ENCODE results near the gene KCNQ1.
A peak's percentile ranks its signal among the peaks of the same experiment; 100 is the strongest.

Gene KCNQ1

DNA sequence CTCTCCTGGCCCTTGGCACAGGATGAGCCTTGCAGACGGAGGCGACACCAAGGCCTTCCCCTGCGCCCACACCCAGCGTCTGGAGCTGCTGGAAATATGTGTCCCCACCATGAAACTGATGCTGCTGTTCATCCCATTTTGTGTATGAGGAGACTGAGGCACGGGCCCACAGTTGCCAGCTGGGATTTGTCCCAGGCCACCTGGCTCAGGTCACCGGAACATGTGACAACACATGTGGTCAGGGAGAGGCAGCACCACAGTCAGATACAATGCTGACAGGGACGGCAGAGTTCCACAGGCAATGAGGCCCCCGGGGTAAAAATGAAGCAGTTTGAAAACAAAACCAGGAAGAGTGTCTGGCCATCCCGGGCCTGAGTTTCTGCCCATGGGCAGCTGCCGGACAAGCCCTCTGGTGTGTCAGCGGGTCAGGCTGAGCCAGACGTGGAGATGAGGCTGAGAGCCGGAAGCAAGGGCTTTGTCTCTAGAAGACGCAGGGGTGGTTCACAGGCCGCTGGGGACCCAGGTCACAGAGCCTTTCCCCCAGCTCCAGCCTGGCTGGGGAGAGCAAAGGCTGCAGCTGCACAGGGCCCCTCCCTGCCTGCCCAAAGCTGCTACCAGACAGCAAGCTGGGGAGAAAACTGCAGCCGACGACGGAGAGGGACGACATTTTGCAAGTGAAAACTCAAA is 360.0 kb downstream of the KCNQ1 start:
- DNase-seq, result no peak

DNA sequence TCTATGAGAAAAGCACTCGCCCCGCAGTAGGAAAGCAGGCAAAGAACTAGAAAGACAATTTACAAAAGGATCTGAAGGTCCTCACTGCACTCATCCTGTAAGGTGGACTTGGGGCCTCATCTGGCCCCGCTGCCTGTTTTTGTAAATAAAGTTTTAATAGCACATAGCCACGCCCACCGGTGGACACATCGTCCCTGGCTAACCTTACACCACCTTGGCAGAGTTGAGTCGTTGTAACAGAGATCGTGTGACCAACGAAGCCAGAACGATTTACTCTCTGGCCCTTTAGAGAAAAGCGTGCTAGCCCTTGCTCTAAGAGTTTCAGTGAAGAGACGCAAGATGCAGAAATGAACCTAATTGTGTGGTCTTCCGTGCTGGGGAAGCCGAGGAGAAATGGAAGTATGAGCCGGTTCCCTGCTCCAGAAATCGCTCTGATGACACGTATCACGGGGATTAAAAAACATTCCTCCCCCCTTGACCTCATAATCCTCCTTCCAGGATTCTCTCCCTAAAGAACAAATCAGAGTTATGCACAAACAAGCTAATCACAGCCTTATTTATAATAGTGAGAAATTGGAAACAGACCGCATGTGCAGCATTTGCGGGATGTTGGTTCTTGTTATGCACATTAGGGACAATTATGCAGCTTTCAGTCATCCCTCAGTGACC is 360.7 kb downstream of the KCNQ1 start:
- no peak for DNase-seq

DNA sequence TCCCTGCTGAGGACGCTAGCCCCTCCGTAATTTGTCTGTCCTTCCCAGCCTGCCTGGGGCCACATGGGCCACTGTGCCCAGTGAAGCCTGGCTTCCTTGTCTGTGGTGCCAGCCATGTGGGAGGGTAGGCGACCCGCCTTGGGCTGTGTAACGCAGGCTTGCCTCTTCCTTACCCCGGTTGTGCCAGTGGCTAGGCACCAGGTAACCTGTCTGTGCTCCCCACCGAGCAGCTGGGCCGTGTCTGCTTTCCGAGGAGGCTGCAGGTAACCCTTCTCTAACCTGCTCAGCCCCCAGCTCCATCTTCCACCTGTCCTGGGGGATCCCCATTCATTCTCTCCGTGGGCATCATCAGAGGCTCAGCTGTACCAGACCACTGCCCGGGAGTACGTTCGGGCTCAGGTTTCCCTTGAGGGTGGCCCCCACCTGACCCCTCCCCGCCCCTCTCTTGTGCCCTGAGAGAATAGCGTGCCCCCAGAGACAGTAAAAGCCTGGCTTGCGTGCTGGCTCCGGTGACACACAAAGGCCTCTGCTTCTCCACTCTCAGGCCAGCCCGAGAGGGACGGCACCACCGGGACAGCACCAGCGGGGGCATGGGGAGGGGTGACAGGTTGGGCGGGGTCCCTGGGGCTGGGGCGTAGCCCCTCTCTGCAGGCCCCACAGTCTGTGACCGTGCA is 361.7 kb downstream of the KCNQ1 start:
- DNase-seq, result no peak

DNA sequence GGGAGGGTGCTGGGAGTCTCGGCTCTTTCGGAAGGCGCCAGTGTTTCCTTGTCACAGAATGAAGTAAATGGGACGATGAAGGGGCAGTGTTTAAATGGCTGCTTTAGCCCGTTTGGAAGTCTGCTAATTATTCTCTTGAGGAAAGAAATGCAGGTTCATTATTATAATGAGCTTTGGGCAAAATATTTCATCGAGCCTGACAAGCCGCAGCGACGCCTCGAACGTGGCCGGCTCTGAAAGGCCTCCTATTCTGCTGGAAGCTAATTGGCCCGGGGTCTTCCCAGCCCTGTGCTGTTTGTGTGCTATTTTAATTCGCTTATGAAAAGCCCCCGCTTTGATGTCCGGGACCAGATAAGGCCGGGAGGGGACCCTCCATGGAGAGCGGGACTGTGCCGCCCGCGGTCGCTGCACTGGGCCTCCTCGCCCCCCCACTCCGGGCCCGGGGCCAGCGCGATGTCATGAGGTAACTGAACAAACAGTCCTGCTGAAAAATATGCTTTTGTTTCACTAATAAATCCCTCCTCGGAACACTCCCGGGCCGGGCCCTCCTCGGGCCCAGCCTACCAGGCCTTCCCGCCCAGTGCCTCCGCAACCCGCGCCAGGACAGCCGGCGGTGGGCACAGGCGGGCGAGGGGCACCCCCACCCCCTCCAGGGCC is 362.3 kb downstream of the KCNQ1 start:
- peak; percentile 31 for DNase-seq

DNA sequence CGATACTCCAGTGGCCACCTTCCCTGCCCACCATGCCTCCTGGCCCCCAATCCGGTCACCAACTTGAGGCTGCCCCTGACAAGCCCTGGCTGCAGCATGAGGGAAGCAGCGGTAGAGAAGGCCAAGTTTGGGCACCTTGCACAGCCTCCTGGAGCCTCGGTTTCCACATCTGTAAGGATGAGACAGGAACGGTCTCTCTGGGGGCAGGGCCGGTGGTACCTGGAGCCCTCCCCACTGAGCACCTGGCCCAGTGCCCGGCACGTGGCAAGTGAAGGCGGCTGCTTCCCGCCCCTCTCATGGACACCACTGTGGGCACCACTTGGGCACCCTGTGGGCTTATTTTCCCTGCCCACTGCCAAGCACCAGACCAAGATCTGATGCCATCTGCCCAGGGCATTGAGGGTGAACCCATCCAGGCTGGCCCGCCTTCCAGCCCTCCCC is 363.0 kb downstream of the KCNQ1 start:
- no peak for DNase-seq

DNA sequence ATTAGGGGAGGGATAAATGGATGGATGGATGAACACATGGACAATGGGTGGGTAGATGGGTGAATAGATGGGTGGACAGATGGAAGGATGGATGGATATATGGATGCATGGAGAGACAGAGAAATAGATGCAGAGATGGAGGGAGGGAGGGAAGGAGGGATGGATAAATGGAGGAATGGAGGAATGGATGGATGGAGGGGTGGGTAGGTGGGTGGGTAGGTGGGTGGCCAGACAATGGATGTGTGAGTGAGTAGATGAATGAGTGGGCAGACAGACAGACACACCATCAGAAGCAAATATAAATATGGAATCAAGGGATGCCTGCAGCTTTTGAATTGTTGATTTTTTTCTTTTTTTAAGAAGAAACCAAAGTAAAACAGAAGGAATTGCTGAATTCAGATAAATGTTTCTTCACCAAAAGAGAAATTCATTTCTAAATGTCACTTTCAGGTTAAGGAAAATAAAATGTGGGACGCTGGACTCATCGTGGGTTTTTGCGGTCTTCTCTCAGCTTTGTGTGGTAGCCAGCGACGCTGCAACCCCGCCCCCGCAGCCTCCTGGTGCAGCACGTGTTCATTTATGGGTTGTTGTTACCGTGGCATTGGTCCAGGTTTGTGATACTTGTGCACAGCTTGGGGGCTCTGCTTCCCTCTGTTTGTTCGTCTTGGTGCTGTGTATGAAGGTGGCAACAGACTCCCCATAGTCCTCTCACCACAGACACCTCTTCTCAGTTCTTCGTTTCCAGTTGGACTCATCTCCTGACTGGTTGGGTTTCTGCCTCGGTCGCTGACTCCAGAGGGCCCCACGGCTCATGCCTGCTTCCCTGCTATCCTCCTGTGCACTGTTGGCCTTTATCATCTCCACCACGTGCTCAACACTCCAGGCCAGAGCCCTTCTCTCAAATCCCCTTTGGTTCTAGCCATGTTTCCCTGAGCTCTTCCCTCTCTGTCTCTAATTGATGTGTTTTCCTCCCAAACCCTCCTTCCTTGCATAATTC is 364.3 kb downstream of the KCNQ1 start:
- no peak for DNase-seq

DNA sequence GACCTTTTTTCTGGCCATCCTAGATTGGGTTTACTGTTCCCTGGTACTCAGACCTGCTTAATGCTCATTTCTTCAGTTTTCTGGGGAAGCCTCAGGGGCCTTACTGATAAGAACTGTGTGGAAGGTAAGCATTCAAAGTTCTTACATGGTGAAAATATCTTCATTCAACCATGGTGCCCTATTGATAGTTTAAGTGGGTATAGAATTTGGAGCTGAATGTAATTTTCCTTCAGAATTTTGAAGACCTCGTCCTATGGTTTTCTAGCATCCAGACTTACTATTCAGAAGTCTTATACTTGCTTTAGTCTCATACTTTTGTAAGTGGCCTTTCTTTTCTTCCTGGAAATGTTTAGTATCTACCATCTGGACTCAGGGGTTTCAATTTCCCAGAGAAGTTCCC is 365.0 kb downstream of the KCNQ1 start:
- DNase-seq, result no peak

DNA sequence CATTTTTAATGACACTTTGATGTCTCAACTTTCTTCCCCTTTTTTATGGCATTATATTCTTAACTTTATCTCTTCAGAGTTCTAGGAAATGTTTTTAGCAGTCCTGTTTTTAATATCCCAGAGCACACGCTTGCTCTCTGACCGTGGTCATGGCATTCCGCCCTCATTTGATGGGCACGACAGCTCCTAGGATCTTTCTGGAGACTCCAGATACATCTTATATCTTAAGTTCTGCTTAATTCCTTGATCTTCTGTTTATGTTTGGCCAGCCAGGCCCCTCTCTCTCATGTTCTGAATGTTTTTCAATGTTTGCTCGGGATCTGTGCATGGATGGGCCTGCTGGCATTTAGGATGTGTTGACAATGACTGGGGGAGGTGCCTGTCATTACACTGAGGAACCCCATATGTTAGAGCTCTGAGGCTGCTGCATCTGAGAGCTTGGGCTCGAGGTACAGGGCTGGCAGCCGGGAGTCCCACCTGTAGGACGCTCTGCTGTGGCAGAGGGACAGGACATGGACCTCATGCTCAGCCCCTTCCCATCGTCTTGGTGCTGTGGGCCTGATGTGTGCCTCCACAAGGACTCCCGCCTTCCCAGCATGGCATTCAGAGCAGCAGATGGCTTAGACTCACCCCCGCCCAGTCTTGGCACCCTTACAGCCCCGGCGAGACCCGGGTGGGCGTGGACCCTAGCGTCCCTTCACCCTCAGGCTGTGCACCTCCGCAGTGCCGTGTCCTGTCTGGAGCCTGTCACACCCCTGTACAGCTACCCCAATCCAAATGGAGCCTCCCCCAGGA is 365.8 kb downstream of the KCNQ1 start:
- no peak for DNase-seq

DNA sequence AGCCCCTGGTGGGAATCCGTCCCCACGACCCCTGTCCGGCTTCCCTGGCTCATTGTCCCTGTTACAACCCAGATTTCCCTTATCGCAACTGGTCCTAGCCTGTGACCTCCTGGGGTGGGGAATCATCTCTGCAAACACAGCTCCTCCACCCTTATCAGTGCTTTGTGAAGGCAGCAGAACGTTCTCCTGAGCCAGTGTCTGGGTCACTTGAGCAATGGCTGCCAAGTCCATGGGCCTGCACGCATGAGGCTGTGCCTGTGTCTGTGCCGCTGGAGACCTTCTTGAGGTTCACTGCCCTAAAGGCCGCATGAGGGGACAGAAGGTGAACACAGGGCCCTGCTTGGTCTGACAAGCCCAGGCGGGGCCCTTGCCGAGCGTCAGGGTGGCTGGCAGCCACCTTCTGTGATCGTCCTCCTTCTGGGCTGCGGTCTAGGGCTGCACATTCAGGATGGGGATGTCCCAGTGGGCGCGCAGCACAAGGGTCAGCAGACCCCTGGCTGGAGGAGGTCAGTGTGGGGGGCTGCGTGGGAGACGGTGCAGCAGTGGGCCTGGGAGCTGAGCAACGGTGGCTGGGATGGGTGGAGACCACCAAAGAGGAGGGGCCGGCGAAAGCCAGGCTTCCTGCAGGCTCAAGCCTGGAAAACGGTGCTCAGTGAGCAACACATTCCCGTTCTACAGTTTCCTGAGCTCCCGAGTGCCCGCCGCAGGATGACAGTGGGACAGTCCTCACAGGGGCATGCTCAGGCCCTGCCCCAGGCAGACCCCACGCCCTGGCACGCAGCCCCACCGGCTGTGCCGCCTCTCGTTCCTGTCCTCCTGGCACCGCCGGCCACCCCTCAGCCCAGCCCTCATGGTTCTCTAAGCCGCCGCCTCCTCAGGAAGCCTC is 366.6 kb downstream of the KCNQ1 start:
- no peak for DNase-seq

DNA sequence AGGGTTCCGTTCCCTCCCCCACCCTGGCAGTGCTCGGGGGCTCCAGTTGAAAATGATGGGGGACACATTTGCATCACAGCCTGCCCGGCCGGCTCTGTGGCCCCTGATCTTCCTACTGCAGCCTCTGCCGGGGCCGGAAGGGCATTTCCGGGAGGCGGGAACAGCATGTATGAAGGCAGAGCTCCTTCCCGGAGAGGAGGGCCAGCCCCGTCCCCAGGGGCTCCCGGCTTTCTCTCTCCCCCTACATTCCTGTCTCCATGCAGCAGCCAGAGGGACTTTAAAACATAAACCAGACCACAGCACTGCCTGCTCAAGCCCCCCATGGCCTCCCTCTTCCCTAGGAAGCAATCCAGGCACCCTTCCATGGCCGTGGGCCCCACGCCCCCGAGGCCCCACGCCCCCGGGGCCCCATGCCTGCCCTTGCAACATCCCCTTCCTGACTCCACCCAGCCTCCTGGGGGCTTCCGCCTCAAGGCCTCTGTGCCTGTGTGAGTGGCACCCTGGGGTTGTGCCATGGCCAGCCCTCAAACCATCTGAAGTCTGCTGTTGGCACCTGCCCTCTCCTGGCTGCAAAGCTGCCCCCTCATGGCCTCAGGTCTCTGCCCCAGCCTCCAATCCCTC is 367.7 kb downstream of the KCNQ1 start:
- DNase-seq, result no peak

DNA sequence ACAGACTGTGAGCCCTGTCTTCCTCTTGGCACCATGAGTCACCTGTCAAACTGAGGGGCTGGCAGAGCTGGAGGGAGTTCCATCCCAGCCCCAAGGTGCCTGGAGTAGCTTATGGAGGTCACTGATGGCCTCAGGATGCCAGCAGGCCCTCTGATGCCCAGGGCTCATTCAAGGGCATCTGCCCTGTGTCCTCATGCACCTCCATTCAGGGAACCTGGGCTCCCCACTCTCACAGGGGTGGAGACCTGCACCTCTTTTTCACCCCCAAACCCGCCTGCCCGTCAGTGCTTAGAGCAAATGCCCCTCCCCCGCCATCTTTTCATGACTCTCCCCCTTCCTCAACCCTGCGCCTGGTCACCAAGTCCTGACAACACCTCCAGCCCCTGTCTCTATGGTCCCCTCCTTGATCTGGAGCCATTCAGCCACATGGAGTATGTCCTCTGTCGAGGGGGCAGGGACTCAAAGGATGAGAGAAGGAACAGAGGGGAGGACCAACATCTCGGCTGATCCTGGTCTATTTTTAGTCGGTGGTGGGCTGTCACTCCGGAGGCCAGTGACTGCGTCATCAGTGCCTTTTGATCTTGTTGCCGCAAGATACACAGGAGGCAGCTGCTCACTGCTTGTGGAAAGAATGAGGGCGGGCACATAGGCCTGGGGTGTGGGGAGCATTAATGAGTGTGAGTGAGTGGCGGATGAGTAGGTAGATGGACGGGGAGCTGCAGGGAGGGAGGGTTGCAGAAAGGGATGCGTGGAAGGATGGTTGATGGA is 368.5 kb downstream of the KCNQ1 start:
- DNase-seq, result no peak

DNA sequence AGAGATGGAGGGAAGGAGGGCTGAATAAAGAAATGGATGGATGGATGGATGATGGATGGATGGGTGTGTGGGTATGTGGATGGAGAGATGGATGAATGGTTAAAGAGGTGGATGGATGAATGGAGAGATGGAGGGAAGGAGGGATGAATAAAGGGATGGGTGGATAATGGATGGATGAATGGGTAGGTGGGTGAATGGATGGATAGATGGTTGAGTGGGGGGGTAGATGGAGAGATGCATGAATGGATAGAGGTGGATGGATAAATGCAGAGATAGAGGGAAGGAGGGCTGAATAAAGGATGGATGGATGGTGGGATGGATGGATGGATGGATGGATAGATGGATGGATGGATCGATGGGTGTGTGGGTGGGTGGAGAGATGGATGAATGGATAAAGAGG is 369.2 kb downstream of the KCNQ1 start:
- DNase-seq, result no peak

DNA sequence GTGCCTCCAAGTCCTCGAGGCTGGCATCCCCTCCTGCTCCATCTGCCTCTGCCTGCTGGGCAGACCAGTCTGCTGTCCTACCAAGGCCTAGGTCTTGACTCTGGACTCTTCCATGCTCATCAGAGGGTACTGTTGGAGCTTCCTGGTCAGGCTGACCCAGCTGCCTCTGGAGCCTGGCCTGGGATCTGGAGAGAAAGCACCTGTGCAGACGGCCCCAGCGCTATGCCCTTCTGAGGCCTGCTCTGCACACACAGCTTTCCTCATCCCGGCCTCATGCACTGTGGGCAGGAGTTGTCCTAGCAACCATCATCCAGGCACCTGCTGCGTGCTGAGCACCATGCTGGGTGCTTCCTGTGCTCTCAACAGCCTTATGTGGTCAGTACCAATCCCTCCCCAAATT is 369.9 kb downstream of the KCNQ1 start:
- DNase-seq, result no peak

DNA sequence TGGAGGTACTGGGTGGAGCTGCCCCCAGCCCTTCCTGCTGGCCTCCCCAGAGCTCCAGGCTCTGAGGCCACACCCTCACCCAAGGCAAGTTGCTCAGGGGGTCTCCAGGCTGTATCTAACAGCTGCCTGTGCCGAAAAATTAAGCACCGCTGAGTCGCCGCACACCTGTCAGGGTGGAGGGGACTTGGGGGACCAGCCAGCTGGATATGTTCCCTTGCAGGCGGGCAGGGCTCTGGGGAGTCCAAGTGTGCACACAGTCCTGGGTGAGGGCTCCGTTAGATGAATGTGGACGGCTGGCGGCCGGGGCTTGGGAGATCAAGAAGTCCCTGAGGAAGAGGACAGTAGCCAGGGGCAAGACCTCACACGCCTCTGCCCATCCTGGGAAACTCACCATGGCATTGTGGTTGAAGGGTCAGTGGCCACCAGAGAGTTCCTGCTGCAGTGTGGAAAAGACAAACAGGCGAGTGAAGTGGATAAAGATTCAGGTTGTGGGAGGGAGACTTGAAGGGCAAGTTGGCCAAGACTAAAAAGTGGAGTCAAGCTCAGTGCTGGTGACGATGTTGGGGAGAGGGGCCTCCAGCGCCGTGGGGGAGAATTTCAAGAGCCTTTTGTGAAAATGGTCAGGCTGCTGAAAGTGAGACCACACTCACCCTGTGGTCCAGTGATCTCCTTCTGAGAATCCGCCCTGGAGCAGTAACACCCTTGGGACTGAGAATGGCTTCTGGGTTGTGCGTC is 371.1 kb downstream of the KCNQ1 start:
- no peak for DNase-seq

DNA sequence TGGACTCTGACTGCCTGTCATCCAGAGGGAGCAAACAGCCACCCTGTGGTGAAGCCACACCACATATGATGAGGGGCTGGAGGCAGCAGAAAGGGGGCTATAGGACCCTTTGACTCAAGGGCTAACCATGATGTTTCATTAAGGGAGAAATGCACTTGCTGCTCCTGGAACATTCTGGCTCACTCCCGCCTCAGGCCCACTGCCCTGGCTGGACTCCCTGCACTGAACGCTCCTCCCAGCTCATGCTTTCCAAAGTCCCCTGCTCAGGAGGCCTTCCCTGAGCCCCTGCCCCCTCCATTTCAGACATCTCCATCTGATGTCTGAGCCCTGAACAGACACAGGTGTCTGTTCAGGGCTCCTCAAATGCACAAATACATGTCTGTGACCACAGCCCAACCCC is 371.7 kb downstream of the KCNQ1 start:
- DNase-seq, result no peak

DNA sequence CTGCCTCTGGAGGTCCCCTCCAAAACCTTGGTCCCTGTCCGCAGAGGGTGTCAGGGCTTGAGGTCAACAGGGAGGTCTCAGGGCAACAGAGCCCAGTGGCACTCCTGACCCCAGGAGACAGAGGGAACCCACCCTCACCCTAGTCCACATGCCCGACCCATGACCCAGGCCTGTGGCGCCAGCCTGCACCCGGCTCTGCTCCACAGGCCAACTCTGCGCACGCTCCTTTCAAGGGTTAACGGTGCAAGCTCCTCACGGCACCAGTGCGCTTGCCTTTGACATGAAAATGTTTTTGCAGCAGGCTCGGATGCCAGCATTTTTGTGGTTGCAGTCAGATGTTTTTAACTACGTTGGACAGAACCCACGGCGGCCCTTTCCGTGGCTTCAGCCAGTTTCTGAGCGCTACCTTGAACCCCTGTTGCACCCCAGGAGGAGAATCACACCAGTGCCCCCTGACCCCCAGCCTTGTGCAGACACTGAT is 372.2 kb downstream of the KCNQ1 start:
- DNase-seq, result no peak

DNA sequence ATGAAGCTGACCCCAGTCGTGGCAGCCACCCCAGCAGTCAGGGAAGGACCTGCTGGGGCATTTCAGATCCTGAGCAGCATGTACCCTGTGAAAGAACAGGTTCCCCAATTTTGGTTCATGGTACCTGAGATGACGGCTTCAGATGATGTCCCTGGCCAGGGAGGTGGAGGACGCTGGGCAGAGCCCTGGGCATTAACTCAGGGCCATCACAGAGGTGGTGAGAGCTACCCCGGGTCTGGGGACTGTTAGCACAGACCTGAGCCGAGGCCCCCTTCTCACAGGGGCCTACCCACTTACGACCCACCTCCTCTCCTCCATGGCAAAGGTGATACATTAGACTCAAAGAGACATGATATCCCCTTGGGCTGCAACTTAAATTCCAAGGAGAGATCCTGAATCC is 372.6 kb downstream of the KCNQ1 start:
- no peak for DNase-seq

DNA sequence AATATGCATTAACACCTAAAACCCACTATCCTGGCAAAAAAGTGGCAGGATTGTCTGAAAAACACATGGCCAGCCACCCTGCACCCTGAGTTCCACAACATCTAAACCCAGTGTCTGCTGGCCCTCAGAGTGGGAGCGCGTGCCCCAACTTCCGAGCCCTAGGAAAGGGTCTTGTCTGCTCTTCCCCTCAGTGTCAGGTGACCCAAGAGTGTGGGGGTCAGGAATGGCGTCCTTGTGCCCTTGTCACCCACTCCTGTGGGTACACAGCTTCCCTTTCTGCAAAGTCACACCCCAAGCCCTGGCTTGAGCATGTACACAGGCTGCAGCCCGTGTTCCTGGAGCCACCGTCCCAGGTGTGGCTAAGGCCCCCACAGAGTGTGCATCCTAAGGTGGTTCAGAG is 373.2 kb downstream of the KCNQ1 start:
- DNase-seq, result no peak
